Astrocyte of the spinal cord (primary cell): ENCODE measurements around the gene P4HA2.

ENCODE experiments used
- DNase-seq: peaks from one replicate; pipeline ENCODE4 v3.0.0; 2011; ENCODE audit warnings: low read depth, low spot score
- H3K4me3 ChIP-seq: 2 replicates; pipeline ENCODE4 v1.5.1; 2011; ENCODE audit warnings: low read depth, mild to moderate bottlenecking, low read length, moderate library complexity
- in situ Hi-C: cut with HindIII; loops from 2 replicates; pipeline ENCODE4 v1.10.0; 2017; ENCODE audit warnings: low sequenced_read_pairs
- TF ChIP-seq, protein P1 (sequence below): IDR thresholded peaks from 2 replicates; pipeline ENCODE4 v1.5.1; 2012; ENCODE audit warnings: low read depth, mild to moderate bottlenecking, low read length, inconsistent platforms

The P4HA2 gene

DNA sequence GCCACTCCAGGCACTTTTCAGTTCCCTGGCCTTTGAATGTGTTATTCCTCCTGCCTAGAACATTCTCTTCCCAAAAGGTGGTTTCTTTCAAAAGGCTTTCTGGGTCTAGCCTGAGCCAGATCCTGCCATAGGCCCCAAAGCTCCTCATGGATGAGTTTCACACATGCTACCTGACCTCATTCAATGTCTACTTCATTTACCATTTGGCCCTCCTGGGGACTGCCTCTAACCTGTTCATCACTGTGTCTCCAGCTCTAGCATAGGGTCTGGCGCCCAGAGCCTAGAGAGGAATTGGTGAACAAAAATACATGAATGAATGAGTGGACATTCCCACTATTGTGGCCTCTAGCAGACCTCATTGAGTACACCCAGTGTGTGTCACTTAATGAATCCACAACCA, 5.4 kb upstream of the P4HA2 start:
- in situ Hi-C loops = no loop called here
- no peak for DNase-seq
- TF ChIP-seq, protein P1, sequence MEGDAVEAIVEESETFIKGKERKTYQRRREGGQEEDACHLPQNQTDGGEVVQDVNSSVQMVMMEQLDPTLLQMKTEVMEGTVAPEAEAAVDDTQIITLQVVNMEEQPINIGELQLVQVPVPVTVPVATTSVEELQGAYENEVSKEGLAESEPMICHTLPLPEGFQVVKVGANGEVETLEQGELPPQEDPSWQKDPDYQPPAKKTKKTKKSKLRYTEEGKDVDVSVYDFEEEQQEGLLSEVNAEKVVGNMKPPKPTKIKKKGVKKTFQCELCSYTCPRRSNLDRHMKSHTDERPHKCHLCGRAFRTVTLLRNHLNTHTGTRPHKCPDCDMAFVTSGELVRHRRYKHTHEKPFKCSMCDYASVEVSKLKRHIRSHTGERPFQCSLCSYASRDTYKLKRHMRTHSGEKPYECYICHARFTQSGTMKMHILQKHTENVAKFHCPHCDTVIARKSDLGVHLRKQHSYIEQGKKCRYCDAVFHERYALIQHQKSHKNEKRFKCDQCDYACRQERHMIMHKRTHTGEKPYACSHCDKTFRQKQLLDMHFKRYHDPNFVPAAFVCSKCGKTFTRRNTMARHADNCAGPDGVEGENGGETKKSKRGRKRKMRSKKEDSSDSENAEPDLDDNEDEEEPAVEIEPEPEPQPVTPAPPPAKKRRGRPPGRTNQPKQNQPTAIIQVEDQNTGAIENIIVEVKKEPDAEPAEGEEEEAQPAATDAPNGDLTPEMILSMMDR = no peak
- H3K4me3 ChIP-seq = no peak overlapping the region

- TF ChIP-seq, protein P1 = no peak
- in situ Hi-C loops = no loop called here
- H3K4me3 ChIP-seq = no peak overlapping the region
- DNase-seq = no peak
These were observed 4.8 kb upstream of the P4HA2 start for GRCh38 chr5:132232465-132232864.

DNA sequence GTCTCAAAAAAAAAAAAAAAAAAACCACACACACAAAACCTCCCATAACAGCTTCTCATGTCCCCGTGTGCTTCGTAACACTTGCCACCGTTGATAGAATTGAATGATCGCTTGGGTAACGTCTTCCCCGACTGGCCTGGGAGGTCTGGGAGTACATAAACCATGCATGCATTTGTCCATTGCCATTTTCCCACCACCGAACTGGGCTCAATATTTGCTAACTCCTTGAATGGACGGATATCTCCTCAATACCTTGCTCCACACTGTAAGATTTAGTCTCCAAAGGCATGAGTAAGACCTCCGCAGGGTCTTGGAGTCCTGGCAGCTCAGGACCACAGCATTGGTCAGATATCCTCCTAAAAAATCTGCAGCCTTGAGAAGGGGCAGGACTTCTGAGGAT, 3.2 kb upstream of the P4HA2 start:
- TF ChIP-seq, protein P1 = no peak
- DNase-seq = no peak
- H3K4me3 ChIP-seq = no peak overlapping the region
- in situ Hi-C loops = no loop called here

DNA sequence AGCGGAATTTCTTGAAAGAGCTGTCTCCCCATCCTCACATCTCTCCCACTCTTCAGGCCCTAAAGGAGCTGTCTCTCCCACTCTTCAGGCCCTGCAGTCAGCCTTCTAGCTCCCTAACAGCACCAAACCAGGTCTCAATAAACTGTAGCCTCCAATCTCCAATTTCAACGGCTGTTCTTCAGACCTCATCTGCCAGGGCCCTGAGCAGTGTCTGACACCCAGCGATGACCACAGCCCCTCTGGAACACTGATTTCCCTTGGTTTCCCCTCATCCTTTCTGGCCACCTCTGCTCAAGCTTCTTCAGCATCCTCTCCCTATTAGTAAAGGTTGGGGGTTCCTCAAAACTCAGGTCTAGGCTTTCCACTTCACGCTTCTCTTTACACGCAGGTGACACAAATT, 1.6 kb upstream of the P4HA2 start:
- in situ Hi-C loops = no loop called here
- no peak overlapping the region for H3K4me3 ChIP-seq
- no peak for DNase-seq
- TF ChIP-seq, protein P1 = no peak

DNA sequence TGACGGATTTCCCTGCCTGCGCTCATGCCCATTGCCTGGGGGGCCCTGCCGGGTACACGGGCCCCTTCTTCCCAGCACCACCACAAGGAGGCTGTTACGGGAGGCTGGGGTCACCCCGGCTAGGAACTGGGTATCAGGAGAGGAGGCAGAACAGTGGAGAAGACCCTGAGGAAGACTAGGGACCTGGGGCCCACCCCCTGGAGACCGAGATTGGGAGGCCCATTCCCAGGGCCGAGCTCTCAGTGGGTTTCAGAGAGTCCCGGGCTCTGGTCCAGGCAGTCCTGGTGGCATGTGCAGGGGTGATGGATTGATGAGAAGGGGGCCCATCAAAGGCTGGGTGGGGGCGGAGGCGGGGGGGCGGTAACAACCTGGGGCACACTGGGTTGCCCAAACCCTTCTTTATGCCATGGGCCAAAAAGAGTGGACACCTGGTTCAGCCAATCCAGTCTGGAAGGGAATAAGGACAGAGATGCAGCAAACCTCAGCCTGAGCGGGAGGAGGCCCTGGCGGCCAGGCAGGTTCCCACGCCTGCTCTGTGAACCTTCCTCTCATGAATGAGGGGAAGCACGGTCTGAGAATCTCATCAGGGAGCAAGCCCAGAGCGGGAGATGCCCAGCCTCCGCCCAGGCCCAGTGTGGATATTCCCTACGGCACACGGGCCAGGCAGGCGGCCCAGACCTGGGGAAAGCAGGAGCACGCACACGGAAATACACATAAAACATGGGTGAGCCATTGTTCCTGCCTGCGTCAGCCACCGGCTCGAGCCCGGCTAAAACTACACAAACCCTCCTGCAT, 785 bp upstream of the P4HA2 start:
- TF ChIP-seq, protein P1 = peak; percentile 15
- peak overlapping the region; percentile 64 for H3K4me3 ChIP-seq
- in situ Hi-C loops = no loop called here
- no peak for DNase-seq

GRCh38 chr5:132227235-132227484, 493 bp downstream of the P4HA2 start:
- DNase-seq = no peak
- TF ChIP-seq, protein P1 = no peak
- H3K4me3 ChIP-seq = peak overlapping the region; percentile 64
- in situ Hi-C loops = no loop called here
